Eye (tissue), 1 donor: ENCODE results near the gene ZNF407.
"Not testable (repeated sequence)": the region's sequence is repeated elsewhere in the genome, so short reads cannot be mapped to it uniquely, and the experiment has no call there.

Experiments used
- DNase-seq: peaks from one replicate; pipeline ENCODE4 v3.0.0-alpha.2; 2015

ZNF407 gene, protein sequence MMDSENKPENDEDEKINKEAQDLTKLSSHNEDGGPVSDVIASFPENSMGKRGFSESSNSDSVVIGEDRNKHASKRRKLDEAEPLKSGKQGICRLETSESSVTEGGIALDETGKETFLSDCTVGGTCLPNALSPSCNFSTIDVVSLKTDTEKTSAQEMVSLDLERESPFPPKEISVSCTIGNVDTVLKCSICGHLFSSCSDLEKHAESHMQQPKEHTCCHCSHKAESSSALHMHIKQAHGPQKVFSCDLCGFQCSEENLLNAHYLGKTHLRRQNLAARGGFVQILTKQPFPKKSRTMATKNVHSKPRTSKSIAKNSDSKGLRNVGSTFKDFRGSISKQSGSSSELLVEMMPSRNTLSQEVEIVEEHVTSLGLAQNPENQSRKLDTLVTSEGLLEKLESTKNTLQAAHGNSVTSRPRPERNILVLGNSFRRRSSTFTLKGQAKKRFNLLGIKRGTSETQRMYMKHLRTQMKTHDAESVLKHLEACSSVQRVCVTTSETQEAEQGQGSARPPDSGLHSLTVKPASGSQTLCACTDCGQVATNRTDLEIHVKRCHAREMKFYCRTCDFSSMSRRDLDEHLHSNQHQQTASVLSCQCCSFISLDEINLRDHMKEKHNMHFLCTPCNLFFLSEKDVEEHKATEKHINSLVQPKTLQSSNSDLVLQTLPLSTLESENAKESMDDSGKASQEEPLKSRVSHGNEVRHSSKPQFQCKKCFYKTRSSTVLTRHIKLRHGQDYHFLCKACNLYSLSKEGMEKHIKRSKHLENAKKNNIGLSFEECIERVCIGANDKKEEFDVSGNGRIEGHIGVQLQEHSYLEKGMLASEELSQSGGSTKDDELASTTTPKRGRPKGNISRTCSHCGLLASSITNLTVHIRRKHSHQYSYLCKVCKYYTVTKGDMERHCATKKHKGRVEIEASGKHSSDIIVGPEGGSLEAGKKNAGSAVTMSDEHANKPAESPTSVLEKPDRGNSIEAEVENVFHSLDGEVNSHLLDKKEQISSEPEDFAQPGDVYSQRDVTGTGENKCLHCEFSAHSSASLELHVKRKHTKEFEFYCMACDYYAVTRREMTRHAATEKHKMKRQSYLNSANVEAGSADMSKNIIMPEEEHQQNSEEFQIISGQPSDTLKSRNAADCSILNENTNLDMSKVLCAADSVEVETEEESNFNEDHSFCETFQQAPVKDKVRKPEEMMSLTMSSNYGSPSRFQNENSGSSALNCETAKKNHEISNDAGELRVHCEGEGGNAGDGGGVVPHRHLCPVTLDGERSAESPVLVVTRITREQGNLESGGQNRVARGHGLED (N-terminal part only)

DNA sequence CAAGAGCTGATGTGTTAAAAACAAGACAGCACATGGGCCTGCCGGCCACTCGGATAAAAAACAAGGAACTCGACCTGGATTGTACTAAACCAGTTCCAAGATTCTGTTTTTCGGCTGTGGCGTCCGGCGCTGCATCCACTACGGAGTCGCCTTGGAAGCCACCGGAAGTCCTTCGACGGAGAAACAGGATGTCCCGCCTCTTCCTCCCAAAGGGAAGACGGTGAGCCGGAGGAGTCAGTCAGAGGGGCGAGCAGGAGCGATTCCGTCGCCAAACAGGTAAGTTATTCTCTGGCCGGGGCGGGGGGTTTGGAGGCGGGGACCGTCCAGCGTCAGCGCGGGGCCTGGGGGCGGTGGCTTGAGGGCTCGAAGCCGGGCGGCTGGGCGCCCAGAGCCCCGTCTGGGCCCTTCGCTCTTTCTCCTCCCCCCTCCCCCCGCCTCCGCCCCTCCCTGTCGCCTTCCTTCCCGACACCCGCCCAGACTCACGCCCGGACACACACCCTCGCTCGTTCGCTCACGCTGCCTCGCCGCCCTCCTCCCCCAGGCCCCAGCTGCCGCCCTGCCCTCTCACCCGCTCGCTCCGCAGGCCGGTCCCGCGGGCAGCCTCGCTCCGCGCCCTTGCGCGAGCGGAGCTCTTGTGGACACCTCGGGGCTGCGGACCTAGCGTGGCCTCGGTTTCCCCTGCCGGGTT lies at the start of gene ZNF407:
Gene ZNF407, plus strand, starts transcription at position 209 of the 688 bp plus-strand sequence. CDS start 33,150 bp downstream, outside the sequence.
- peak; percentile 99 for DNase-seq

DNA sequence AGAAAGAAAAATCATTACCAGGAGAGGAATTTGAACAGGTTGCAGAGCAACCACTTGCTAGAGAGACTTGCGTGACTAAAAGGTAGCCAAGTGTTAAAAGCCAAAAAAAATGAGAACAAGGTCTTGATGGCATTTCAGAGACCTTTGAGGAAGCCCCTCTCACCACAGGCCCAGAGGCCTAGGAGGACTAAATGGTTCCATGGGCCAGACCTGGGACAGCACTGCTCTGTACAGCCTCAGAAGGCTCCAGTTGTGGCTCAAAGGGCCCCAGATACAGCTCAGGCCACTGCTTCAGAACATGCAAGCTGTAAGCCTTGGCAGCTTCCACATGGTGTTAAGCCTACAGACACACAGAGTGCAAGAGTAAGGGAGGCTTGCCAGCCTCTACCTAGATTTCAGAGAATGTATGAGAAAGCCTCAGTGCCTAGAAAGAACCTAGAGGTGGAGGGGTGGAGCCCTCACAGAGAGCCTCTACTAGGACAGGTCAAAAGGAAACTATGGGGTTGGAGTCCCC lies 48.0 kb upstream of the ZNF407 start:
- no peak for DNase-seq

DNA sequence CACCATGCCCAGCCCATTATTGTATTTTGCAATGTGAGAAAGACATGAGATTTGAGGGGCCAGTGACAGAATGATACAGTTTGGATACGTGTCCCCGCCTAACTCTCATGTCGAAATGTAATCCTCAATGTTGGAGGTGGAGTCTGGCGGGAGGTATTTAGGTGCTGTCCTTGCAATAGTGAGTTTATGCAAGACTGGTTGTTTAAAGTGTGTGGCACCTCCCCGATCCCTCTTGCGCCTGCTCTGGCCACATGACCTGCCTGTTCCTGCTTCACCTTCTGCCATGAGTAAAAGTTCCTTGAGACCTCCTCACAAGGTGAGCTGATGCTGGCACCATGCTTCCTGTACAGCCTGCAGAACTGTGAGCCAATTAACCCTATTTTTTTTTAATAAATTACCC lies 46.8 kb upstream of the ZNF407 start:
- no peak for DNase-seq

DNA sequence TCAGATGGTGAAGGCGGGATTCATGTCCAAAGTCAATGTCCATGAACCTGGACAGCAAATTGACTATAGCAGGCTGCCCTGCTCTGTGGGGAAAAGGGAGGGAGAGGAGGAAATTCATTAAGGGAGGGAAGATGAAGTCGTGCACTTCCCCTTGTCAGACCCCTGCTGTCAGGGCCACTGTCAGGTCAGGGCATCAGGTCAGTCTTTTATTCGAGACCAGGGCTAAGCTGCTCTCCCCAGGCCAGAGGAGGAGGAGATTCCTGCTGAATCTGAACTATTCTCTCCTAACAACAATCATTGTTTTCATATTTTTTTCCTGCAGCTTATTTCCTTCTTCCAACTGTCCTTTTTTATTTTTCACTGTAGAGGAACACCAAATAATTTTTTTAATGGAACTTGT lies 46.2 kb upstream of the ZNF407 start:
- DNase-seq, result peak; percentile 56

DNA sequence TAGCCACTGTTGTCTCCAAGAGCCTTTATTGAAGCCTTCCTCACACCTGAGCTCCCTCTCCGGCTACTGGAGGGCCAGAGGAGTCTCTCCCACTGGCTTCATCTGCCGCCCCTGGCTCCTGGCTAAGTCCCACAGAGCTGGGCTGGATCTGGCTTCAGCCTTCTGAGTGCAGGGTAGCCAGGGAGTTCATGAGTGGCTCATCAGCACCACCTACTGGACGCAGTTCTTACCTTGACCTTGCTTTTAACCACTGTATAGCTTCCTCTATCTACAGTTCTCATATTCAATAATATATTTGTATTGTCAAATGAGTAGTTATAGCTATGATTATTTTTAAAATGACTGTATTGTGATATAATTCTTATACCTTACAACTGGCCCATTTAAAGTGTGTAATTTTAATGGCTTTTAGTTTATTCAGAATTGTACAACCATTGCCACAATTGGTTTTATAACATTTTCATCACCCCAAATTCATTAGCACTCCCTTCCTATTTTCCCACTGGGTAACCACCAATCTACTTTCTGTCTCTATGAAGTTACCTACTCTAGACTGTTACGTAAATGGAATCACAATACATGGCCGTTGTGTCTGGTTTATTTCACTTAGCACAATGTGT lies 45.6 kb upstream of the ZNF407 start:
- peak; percentile 95 for DNase-seq

DNA sequence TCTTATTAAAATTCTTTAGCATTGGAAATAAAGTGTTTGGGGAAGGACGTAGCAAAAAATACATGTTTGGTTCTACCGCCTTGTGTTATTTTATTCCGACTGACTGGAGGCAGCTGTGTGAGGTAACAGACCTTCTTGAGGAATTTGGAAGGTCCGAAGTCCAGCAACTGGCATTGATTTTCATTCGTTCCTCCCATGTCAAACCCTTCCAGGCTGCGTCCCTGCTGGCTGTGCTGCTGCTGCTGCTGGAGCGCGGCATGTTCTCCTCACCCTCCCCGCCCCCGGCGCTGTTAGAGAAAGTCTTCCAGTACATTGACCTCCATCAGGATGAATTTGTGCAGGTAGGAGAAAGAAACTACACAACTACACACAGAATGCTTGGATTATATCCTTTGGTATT lies 41.5 kb upstream of the ZNF407 start:
- DNase-seq, result no peak

DNA sequence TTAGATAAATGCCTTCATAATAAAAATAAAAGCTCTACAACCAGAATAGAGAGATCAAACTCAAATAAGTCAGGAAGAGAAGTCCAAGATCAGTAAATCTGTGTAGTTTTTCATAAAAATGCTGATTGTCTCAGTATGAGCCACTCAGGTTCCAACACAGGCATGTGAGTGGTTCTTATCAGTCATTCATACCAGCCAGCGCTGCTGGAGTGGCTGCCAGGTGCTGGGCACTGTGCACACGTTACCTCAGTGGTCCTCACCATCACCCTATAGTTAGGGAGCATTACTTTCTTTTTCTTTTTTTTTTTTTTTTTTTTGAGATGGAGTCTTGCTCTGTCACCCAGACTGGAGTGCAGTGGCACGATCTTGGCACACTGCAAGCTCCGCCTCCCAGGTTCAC lies 39.6 kb upstream of the ZNF407 start:
- no peak for DNase-seq

DNA sequence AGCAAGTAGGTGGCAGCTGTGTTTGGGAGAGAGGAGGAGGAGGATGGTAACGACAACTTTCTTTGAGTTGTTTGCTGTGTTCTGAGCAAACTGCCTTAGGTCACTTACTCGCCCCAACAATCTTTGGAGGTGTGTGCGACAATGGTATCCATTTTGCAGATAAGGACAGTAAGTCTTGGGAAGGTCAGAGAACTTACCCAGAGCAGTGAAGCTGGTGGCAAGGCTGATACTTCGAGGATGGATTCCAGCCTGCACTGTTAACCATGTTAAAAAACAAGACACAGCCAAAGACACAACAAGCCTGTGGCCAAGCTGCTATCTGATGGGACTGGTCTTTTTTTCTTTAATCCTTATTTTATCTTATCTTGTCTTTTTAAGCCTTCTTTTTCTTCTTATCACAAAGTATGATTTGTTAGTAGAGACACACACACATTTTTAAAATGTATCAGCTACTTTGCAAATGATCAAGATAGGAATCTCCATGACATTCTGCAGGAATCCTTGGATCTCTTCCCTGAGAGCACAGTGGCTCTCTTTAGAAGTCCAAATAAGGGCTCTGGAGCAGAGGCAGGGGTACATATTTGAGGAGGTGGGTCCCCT lies 35.4 kb upstream of the ZNF407 start:
- no peak for DNase-seq

DNA sequence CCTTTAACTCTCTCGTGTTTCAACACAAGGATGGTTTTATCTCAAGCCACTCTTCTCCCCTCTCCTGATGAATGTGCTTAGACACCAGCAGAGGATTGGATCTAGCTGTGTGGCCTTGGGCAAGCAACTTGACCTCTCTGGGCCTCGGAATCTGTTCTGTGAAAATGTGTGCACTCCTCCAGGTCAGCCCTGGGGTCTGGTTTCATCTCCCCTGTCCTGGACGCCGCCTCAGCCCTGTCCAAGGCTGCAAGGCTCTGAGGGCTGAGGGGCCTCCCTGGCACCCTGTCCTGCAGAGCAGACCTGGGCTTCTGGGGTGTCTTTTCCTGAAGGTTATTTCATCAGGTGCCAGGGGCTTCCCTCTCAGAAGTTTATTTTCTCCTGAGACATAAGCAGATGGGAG lies 34.9 kb upstream of the ZNF407 start:
- DNase-seq, result no peak

DNA sequence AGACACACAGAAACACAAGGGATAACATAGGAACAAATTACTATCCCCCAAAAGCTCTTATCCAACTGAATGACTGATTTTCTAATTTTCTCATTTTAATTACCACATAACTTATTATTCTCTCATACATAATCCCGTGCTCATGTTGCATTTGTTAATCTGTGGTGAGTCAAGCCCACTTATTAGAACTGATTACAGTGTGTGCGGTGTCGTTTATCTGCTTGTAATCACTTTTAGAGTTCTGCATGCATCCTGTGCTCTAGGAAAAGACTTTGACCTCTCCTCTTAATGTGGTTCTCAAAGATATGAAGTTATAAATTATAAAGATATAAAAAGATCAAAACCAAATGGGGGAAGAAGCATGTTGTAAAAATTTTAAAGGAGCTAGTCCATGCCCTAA lies 33.7 kb upstream of the ZNF407 start:
- DNase-seq, result no peak

DNA sequence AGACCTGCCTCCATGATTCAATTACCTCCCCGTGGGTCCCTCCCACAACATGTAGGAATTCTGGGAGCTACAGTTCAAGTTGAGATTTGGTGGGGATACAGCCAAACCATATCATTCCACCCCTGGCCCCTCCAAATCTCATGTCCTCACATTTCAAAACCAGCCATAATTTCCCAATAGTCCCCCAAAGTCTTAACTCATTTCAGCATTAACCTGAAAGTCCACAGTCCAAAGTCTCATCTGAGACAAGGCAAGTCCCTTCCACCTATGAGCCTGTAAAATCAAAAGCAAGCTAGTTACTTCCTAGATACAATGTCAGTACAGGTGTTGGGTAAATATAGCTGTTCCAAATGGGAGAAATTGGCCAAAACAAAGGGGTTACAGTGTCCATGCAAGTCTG lies 32.5 kb upstream of the ZNF407 start:
- DNase-seq, result not testable (repeated sequence)

DNA sequence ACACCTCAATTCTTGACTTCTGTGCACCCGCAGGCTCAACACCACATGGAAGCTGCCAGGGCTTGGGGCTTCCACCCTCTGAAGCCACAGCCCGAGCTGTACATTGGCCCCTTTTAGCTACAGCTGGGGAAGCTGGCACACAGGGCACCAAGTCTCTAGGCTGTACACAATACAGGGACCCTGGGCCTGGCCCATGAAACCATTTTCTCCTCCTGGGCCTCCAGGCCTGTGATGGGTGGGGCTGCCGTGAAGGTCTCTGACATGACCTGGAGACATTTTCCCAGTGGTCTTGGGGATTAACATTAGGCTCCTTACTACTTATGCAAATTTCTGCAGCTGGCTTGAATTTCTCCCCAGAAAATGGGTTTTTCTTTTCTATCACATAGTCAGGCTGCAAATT lies 31.7 kb upstream of the ZNF407 start:
- DNase-seq, result not testable (repeated sequence)

DNA sequence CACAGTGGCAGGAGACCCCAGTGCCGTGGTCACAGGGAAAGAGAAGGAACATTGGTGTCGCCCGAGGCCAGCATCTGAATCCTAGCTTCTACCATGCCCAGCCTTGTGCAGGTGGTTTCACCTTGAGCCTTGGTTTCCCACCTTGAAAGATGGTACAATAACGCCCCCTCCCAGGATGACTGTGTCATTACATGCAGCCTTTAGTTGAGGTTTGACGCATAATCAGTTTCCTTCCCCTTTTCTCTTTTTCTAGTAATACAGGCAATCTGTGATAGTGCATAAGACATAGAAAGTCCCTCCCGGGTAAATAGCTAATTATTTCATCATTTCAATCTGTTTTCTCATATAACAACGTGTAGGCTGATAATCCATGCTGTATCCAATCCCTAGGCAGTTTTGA lies 29.8 kb upstream of the ZNF407 start:
- no peak for DNase-seq

DNA sequence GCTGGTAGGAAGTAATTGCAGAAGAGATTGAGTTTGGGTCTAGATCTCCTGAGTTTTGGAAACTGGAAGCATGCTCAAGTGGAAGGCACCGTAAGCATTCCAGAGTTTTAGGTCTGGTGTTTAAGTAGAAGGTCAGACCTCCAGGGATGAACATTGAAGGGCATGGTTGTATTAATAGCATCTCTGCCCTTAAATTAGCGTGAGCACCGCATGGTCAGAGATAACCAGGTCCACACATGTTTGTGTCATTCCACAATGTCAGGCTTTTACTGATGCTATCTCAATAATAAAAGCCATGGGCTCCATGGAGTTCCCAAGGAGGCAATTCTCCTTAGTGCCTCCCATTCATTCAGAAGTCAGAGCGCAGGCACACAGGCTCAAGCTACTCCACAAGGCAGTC lies 28.3 kb upstream of the ZNF407 start:
- no peak for DNase-seq

DNA sequence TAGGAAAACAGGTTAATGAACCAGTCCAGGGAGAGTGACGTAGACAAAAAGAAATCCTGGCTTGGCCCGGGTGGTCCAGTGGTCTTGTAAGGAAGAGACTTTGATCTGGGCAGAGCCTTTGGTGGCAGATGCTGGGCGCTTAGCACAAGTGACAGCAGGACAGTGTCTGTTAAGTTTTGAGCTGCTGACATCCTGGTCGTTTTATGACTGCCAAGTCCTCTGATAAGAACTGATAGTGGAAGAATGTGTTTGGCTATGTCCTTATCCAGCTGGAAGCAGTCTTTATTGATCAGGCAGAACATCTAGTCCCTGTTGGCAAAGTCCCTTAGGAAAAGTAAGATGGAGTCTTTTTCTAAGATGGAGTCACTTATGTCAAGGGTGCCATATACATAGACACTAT lies 27.4 kb upstream of the ZNF407 start:
- DNase-seq, result no peak

DNA sequence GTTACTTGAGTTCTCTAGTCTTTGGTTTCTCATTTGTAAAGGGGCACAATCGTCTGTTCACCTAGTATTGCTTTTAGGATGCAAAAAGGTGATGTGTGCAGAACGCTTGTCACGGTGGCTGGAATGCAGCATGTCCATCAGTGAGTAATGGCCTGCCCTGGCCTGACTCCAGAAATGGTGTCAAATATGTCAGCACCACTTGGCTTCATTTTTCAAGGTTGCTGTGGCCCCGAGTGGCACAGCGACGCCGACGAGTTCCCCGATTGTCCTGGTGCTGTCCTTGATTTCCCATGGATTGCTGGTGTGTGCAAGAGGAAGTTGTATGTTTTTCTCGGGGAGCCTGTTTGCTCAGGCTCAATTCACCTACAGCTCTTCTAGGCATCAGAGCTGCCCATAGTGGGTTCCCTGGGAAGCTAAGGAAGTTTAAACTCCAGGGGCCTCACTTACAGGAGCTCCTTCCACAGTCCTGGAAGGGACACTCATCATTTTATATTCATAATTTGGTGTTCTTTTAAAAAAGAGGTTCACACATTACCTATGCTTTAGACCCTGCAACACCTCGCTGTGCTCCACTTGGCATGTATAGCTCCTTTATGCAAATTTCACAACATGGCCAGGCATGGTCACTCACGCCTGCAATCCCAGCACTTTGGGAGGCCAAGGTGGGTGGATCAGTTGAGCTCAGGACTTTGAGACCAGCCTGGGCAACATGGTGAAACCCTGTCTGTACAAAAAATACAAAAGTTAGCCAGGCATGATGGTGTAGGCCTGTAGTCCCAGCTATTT lies 25.6 kb upstream of the ZNF407 start:
- DNase-seq, result no peak

DNA sequence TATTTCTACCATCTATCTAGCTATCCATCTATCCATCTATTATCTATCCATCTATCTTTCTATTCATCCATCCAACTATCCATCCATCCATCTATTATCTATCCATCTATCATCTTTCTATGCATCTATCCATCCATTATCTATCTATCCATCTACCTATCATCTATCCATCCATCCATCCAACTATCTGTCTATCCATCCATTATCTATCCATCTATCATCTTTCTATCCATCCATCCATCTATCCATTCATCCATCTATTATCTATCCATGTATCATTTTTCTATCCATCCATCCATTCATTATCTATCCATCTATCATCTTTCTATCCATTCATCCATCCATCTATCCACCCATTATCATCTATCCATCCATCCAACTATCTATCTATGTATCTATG lies 24.6 kb upstream of the ZNF407 start:
- no peak for DNase-seq

DNA sequence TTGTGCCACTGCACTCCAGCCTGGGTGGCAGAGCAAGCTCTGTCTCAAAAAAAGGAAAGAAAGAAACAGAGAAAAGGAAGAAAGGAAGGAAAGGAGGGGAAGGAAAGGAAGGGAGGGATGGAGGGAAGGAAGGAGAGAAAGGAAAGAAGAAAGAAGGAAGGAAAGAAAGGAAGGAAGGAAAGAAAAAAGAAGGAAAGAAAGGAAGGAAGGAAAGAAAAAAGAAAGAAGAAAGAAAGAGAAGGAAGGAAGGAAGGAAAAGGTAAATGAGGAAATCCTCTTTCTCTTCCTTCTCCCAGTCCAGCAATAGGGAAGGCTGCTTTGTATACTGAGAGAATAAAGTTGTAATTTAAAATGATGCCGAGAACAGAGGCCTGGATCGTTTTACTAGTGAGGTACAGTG lies 22.8 kb upstream of the ZNF407 start:
- DNase-seq, result no peak

DNA sequence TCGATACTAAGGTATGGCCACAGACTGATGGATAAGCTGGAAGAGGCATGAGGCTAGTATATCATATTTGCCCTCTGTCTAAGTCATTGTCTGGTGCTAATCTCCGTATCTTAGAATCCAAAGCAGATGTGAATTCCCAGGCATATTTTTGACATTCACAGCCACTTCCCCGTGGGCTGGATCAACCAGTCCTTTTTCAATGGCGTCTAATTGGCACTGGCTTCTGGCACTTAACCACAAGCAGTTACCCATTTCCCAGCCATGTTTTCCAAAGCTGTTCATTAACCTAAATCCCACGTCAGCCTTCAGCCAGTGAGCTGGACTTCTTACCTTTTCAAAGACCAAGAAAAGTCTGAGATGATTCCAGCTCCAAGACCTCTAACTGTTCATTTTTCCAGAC lies 20.7 kb upstream of the ZNF407 start:
- DNase-seq, result no peak

DNA sequence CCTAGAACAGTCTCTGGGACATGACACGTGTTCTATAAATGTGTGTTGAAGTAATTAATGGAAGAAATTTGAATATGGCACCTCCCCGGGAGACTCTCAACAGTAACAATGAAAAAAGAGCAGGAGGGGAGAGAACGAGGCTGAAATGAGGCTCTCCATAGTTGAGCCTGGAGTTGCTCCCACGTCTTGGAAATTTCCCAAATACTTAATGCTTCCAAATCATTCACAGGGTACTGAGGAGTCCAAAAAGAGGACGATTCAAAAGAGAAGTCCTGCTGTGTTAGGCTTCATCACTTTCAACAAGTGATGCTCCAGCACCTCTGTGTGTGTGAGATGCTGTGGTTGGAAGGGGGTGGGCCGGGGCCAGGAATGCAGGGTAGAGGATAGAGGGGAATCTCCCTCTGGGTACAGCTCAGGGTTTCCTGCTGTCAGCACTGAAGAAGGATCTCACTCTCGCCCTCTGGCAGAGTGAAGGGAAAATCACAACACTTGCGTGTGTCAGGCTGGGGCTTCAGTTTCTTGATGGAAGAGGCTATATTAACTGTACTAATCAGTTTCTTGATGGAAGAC lies 18.1 kb upstream of the ZNF407 start:
- DNase-seq, result no peak
